GM18868 (cell line): ENCODE measurements around the gene OAS3.
A peak's percentile ranks its signal among the peaks of the same experiment; 100 is the strongest.
"Not testable (repeated sequence)": the region's sequence is repeated elsewhere in the genome, so short reads cannot be mapped to it uniquely, and the experiment has no call there.

ENCODE experiments used
- ATAC-seq: cut with Tn5 transposase; IDR thresholded peaks from one replicate; pipeline ENCODE4 v1.9.1; 2021; ENCODE audit warnings: mild to moderate bottlenecking, moderate library complexity; ENCODE audit not compliant: unreplicated experiment

OAS3 gene

GRCh38 chr12:112957125-112957524 is 18.9 kb downstream of the OAS3 start:
- ATAC-seq: not testable (repeated sequence)

- no peak for ATAC-seq
These were observed 22.8 kb downstream of the OAS3 start for GRCh38 chr12:112961074-112961473.

- ATAC-seq: no peak
These were observed 23.3 kb downstream of the OAS3 start for GRCh38 chr12:112961536-112961935.

- no peak for ATAC-seq
These were observed 24.3 kb downstream of the OAS3 start for GRCh38 chr12:112962561-112962960.

- ATAC-seq: no peak
These were observed 25.1 kb downstream of the OAS3 start for GRCh38 chr12:112963227-112963861.

GRCh38 chr12:112964067-112964670 is 25.9 kb downstream of the OAS3 start:
- no peak for ATAC-seq

GRCh38 chr12:112964915-112965314 is 26.6 kb downstream of the OAS3 start:
- ATAC-seq: no peak

GRCh38 chr12:112965643-112966042 is 27.4 kb downstream of the OAS3 start:
- ATAC-seq: no peak

GRCh38 chr12:112967306-112967705 is 29.0 kb downstream of the OAS3 start:
- no peak for ATAC-seq

- no peak for ATAC-seq
These were observed 29.6 kb downstream of the OAS3 start for GRCh38 chr12:112967858-112968257.

- no peak for ATAC-seq
These were observed 31.5 kb downstream of the OAS3 start for GRCh38 chr12:112969547-112970306.

GRCh38 chr12:112970391-112970790 is 32.1 kb downstream of the OAS3 start:
- no peak for ATAC-seq

GRCh38 chr12:112971248-112971647 is 33.0 kb downstream of the OAS3 start:
- no peak for ATAC-seq

- ATAC-seq: no peak
These were observed 34.9 kb downstream of the OAS3 start for GRCh38 chr12:112973011-112973735.

- ATAC-seq: no peak
These were observed 35.6 kb downstream of the OAS3 start for GRCh38 chr12:112973818-112974231.

GRCh38 chr12:112974904-112975303 is 36.6 kb downstream of the OAS3 start:
- ATAC-seq: no peak

GRCh38 chr12:112977139-112977538 is 38.9 kb downstream of the OAS3 start:
- no peak for ATAC-seq

- ATAC-seq: no peak
These were observed 39.4 kb downstream of the OAS3 start for GRCh38 chr12:112977641-112978040.

- ATAC-seq: peak; percentile 89
These were observed 40.1 kb downstream of the OAS3 start, which contains the start of gene OAS2 for GRCh38 chr12:112978163-112979040. Gene OAS2, plus strand, starts transcription at chr12:112978519. Its CDS starts 90 bp downstream, at chr12:112978609.

GRCh38 chr12:112979041-112979680 is 40.9 kb downstream of the OAS3 start:
- ATAC-seq: peak; percentile 33
